OCI-LY7 (cell line): ENCODE measurements around the gene MTFMT. TPM values are rescaled to one million over a fixed set of nuclear protein-coding genes. Genes with fewer than 3 reads are reported as not detected.

Experiments used
- BruUV-seq: library from RNA; stranded (reverse); fragments of 400-500 nt; replicated peaks from 2 replicates; lab custom pipeline; 2021; lab: Mats Ljungman, UMichigan
- CTCF ChIA-PET: fragments of 300-600 bp; sonication (Branson Sonifier 250); formaldehyde crosslinking; loops from one replicate; lab custom pipeline; 2022; ENCODE audit warnings: antibody characterized with exemption; ENCODE audit not compliant: unreplicated experiment; lab: Charles Lee
- POLR2A ChIA-PET: fragments of 300-600 bp; sonication (Branson Sonifier 250); formaldehyde crosslinking; loops from one replicate; lab custom pipeline; 2022; ENCODE audit warnings: antibody characterized with exemption; lab: Charles Lee
- DNase-seq: peaks from one replicate; pipeline ENCODE4 v3.0.0-alpha.2; 2015; ENCODE audit warnings: low spot score
- H2AFZ ChIP-seq: fragments of 200-600 bp; sonication (generic), shearing (Covaris generic); 2 replicates; pipeline ENCODE4 v1.6.1; 2014; ENCODE audit warnings: mild to moderate bottlenecking, antibody characterized with exemption, low read length, moderate library complexity
- H3K27ac ChIP-seq: fragments of 200-600 bp; sonication (generic); 2 replicates; pipeline ENCODE4 v1.5.1; 2014; ENCODE audit warnings: mixed run types, low read depth, mild to moderate bottlenecking, moderate library complexity, low read length, inconsistent platforms; ENCODE audit not compliant: poor library complexity, severe bottlenecking
- H3K36me3 ChIP-seq: fragments of 200-600 bp; sonication (generic); 2 replicates; pipeline ENCODE4 v1.6.1; 2014; ENCODE audit warnings: mild to moderate bottlenecking, antibody characterized with exemption, low read length, moderate library complexity, mixed read lengths; ENCODE audit not compliant: insufficient read depth
- H3K4me1 ChIP-seq: fragments of 200-600 bp; sonication (generic); 2 replicates; pipeline ENCODE4 v1.5.1; 2014; ENCODE audit warnings: mild to moderate bottlenecking, low read length; ENCODE audit not compliant: insufficient read depth, poor library complexity, severe bottlenecking
- H3K4me2 ChIP-seq: fragments of 200-600 bp; sonication (generic); 2 replicates; pipeline ENCODE4 v1.6.1; 2014; ENCODE audit warnings: mild to moderate bottlenecking, low read length
- H3K4me3 ChIP-seq: fragments of 200-600 bp; sonication (generic); 2 replicates; pipeline ENCODE4 v1.5.1; 2014; ENCODE audit warnings: mild to moderate bottlenecking, low read depth, low read length; ENCODE audit not compliant: poor library complexity, severe bottlenecking
- H3K79me2 ChIP-seq: fragments of 200-600 bp; sonication (generic); 2 replicates; pipeline ENCODE4 v1.6.1; 2016; ENCODE audit warnings: low read depth, mild to moderate bottlenecking, low read length, moderate library complexity, mixed read lengths; ENCODE audit not compliant: insufficient read depth
- H3K9me2 ChIP-seq: fragments of 200-600 bp; sonication (generic); 2 replicates; pipeline ENCODE4 v1.6.1; 2016; ENCODE audit warnings: mild to moderate bottlenecking, low read length, mixed read lengths; ENCODE audit not compliant: insufficient read depth
- H3K9me3 ChIP-seq: fragments of 200-600 bp; sonication (generic); 2 replicates; pipeline ENCODE4 v1.6.1; 2014; ENCODE audit warnings: mild to moderate bottlenecking, mixed run types, low read length, mixed read lengths
- H4K20me1 ChIP-seq: fragments of 200-600 bp; sonication (generic); 2 replicates; pipeline ENCODE4 v1.6.1; 2014; ENCODE audit warnings: mild to moderate bottlenecking, antibody characterized with exemption, low read length, moderate library complexity, mixed read lengths; ENCODE audit not compliant: insufficient read depth
- EZH2phosphoT487 ChIP-seq: fragments of 200-600 bp; sonication (generic); IDR thresholded peaks from 2 replicates; pipeline ENCODE4 v1.6.1; 2018; ENCODE audit warnings: low read depth, borderline replicate concordance, mild to moderate bottlenecking, mixed run types, antibody characterized with exemption, low read length, moderate library complexity, mixed read lengths
- intact Hi-C: fragments of 100-400 bp; cut with micrococcal nuclease; formaldehyde crosslinking; loops from one replicate; pipeline ENCODE4 v1.10.0; 2022; ENCODE audit not compliant: unreplicated experiment
- total RNA-seq, 2 experiments: library from RNA; depleted of rRNA in 1 of 2; stranded (reverse); fragments of >200 nt in 1 of 2; shearing (Covaris generic) in 1 of 2; gene quantifications; 2 replicates each; pipeline ENCODE4 v1.2.3, GENCODE V29; 2014 to 2022
- TF ChIP-seq, protein P1 (sequence below): fragments of 200-600 bp; sonication (generic); conservative IDR thresholded peaks from 2 replicates; pipeline ENCODE4 v1.5.1; 2014; ENCODE audit warnings: mild to moderate bottlenecking, antibody characterized with exemption, low read length, moderate library complexity, mixed read lengths

Gene MTFMT
- total RNA-seq, 2 experiments from 2014 or later: 9.7 to 19.0 TPM

DNA sequence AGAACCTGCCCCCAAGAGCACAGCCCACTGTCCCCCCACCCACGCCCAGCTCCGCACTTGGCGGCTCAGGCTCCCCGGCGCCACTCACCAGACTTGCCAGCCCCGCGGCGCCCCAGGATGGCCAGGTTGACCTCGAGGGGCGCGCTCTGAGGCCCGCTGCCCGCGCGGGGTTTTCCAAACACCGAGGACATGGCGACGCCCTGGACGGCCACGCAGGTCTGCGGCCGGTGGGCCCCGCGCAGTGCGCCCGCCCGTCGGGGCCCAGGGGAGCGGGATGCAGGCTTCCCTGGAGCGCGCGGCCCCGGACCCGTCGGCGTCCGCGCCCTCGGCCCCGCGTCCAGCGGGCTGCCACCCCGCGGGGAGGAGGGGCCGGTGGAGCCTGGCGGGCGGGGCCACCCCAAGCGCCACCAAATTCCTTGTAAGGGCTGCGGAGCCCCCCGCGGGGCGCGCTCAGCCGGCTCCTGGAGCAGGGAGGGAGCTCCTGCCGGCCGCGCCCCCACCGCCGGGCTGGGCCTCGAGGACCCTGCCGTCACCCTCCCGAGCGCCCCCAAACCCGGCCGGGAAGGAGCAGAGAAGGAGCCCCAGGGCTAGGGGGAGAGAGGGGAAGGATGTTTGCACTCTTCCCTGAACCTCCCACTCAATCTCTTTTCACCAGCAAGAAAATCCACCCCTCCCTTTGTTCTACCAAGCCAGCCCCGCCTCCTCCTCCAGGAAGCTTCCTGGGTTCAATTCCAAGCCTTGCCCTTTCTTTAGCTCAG, 38.4 kb upstream of the MTFMT start, which contains the start of gene RASL12:
TSS of gene RASL12 (minus strand) at position 347 of the 758 bp plus-strand sequence. CDS start at position 191, 156 bp downstream.
- CTCF ChIA-PET: interaction anchor here (0.7 kb wide), 1 partner anchor 13 kb away, joined by 3 read pairs; no protein-coding TSS in a partner anchor

DNA sequence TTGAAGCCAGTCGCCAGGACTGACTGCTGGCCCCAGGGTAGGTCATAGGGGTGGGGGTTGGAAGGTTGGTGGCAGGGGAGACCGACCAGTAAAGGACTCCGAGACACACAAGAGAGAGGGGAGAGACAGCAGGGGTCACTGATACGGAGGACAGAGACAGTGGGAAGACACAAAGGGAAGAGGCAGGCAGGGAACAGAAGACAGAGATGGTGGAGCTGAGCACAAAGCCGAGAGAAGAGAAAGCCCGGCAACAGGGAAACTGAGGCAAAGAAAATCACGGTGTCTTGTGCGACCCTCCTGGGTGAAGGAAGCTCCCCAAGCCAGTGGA, 37.8 kb upstream of the MTFMT start:
- POLR2A ChIA-PET: no interaction called here

More for the DNA sequence above, 38.4 kb upstream of the MTFMT start, which contains the start of gene RASL12:
- Histone ChIP-seq H3K9me3 (no peaks in the 10 kb centered on the region), H3K27ac (no peak within 1 kb of the TSS), H2AFZ (no peak within 1 kb of the TSS), H3K4me3 (no peak within 1 kb of the TSS), H3K4me1 (peaks cover 5% of the 10 kb centered on the region), H4K20me1 (no peaks in the 10 kb centered on the region), H3K9me2 (no peaks in the 10 kb centered on the region), H3K36me3 (no peaks in the 10 kb centered on the region), H3K79me2 (no peaks in the 10 kb centered on the region), H3K4me2 (no peak within 1 kb of the TSS)
- no peak for DNase-seq
- POLR2A ChIA-PET: no interaction called here
- intact Hi-C loops: no loop called here
- BruUV-seq: no TSS peak
- TF ChIP-seq EZH2phosphoT487: no peak
- TF ChIP-seq, protein P1, sequence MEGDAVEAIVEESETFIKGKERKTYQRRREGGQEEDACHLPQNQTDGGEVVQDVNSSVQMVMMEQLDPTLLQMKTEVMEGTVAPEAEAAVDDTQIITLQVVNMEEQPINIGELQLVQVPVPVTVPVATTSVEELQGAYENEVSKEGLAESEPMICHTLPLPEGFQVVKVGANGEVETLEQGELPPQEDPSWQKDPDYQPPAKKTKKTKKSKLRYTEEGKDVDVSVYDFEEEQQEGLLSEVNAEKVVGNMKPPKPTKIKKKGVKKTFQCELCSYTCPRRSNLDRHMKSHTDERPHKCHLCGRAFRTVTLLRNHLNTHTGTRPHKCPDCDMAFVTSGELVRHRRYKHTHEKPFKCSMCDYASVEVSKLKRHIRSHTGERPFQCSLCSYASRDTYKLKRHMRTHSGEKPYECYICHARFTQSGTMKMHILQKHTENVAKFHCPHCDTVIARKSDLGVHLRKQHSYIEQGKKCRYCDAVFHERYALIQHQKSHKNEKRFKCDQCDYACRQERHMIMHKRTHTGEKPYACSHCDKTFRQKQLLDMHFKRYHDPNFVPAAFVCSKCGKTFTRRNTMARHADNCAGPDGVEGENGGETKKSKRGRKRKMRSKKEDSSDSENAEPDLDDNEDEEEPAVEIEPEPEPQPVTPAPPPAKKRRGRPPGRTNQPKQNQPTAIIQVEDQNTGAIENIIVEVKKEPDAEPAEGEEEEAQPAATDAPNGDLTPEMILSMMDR: no peak

More for the DNA sequence above, 37.8 kb upstream of the MTFMT start:
- no peak for DNase-seq
- no peaks in the 10 kb centered on the region for H4K20me1 ChIP-seq
- BruUV-seq: no TSS peak
- H3K9me3 ChIP-seq: no peaks in the 10 kb centered on the region
- intact Hi-C loops: no loop called here
- CTCF ChIA-PET: no interaction called here
- no peaks in the 10 kb centered on the region for H3K9me2 ChIP-seq
- peaks cover 5% of the 10 kb centered on the region for H3K4me1 ChIP-seq
- H2AFZ ChIP-seq: no peak overlapping the region
- no peaks in the 10 kb centered on the region for H3K79me2 ChIP-seq
- H3K27ac ChIP-seq: no peak overlapping the region
- TF ChIP-seq, protein P1: no peak
- no peak overlapping the region for H3K4me2 ChIP-seq
- no peaks in the 10 kb centered on the region for H3K36me3 ChIP-seq
- no peak overlapping the region for H3K4me3 ChIP-seq
